ENCODE data around the gene SPTBN1.
"Not testable (repeated sequence)": the region's sequence is repeated elsewhere in the genome, so short reads cannot be mapped to it uniquely, and the experiment has no call there.

GRCh38 chr2:54518016-54518415, 61.9 kb downstream of the SPTBN1 start:
- TF ChIP-seq CTCF (IDR thresholded peaks at IDR 0.05; ENCODE audit: low read depth, low read length); POLR2A (IDR thresholded peaks at IDR 0.05; ENCODE audit: extremely low read depth, insufficient read length): not testable (repeated sequence)
